Parathyroid adenoma (tissue), 2 donors: ENCODE results near the gene KATNAL1.

Source experiments
- H2AFZ ChIP-seq: fragments of 300-600 bp; sonication (generic); one replicate; pipeline ENCODE4 v1.7.0; 2017; ENCODE audit warnings: antibody characterized with exemption, mild to moderate bottlenecking
- H3K27ac ChIP-seq: fragments of 300-600 bp; sonication (generic); one replicate; pipeline ENCODE4 v1.7.0; 2017
- H3K27me3 ChIP-seq: fragments of 300-600 bp; sonication (generic); one replicate; pipeline ENCODE4 v1.7.0; 2017; ENCODE audit warnings: low read length; ENCODE audit not compliant: control insufficient read depth, insufficient read depth
- H3K36me3 ChIP-seq: fragments of 300-600 bp; sonication (generic); one replicate; pipeline ENCODE4 v1.7.0; 2017; ENCODE audit warnings: low read length; ENCODE audit not compliant: control insufficient read depth, insufficient read depth
- H3K4me1 ChIP-seq: fragments of 300-600 bp; sonication (generic); one replicate; pipeline ENCODE4 v1.7.0; 2017; ENCODE audit warnings: control low read depth
- H3K4me2 ChIP-seq: fragments of 300-600 bp; sonication (generic); one replicate; pipeline ENCODE4 v1.7.0; 2017; ENCODE audit warnings: low read length
- H3K4me3 ChIP-seq: fragments of 300-600 bp; sonication (generic); one replicate; pipeline ENCODE4 v1.7.0; 2017; ENCODE audit warnings: low read depth, low read length
- H3K79me2 ChIP-seq: fragments of 300-600 bp; sonication (generic); one replicate; pipeline ENCODE4 v1.7.0; 2017; ENCODE audit warnings: control low read depth
- H3K9ac ChIP-seq: fragments of 300-600 bp; sonication (generic); one replicate; pipeline ENCODE4 v1.7.0; 2017; ENCODE audit warnings: mild to moderate bottlenecking
- H3K9me3 ChIP-seq: fragments of 300-600 bp; sonication (generic); one replicate; pipeline ENCODE4 v1.7.0; 2017; ENCODE audit warnings: low read length; ENCODE audit not compliant: control insufficient read depth
- TF ChIP-seq, protein P1 (sequence below): fragments of 300-600 bp; sonication (generic); IDR thresholded peaks from one replicate; pipeline ENCODE4 v1.7.0; 2017; ENCODE audit warnings: antibody characterized with exemption, mild to moderate bottlenecking
- donor health status: primary hyperparathyroidism.

KATNAL1 gene

GRCh38 chr13:30334663-30335386 is 27.5 kb upstream of the KATNAL1 start:
- H3K79me2 ChIP-seq = no peaks in the 10 kb centered on the region
- H3K4me2 ChIP-seq = no peak overlapping the region
- no peaks in the 10 kb centered on the region for H3K36me3 ChIP-seq
- no peak overlapping the region for H2AFZ ChIP-seq
- H3K9me3 ChIP-seq = no peaks in the 10 kb centered on the region
- H3K4me3 ChIP-seq = no peak overlapping the region
- no peaks in the 10 kb centered on the region for H3K4me1 ChIP-seq
- no peak overlapping the region for H3K27ac ChIP-seq
- TF ChIP-seq, protein P1, sequence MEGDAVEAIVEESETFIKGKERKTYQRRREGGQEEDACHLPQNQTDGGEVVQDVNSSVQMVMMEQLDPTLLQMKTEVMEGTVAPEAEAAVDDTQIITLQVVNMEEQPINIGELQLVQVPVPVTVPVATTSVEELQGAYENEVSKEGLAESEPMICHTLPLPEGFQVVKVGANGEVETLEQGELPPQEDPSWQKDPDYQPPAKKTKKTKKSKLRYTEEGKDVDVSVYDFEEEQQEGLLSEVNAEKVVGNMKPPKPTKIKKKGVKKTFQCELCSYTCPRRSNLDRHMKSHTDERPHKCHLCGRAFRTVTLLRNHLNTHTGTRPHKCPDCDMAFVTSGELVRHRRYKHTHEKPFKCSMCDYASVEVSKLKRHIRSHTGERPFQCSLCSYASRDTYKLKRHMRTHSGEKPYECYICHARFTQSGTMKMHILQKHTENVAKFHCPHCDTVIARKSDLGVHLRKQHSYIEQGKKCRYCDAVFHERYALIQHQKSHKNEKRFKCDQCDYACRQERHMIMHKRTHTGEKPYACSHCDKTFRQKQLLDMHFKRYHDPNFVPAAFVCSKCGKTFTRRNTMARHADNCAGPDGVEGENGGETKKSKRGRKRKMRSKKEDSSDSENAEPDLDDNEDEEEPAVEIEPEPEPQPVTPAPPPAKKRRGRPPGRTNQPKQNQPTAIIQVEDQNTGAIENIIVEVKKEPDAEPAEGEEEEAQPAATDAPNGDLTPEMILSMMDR = no peak
- H3K27me3 ChIP-seq = no peaks in the 10 kb centered on the region
- no peak overlapping the region for H3K9ac ChIP-seq

DNA sequence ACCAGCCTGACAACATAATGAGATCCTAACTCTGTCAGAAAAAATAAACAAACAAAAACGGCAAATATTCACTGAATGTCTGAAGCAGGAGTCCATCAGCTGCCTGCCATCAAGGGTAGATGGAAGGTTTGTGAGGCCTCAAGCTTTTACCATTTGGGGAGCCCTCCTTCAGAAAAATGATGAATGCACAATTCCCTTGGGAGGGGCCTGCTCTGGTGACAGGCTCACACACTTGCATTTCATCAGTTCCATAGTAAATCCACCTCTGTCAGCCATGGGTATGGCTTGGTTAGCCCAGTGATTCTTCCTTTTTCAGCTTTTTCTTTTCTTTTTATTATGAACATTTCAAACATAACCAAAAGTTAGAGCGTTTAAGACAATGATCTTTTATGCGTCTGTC is 26.3 kb upstream of the KATNAL1 start:
- H3K36me3 ChIP-seq = no peaks in the 10 kb centered on the region
- H3K9me3 ChIP-seq = no peaks in the 10 kb centered on the region
- no peak overlapping the region for H3K9ac ChIP-seq
- H3K4me1 ChIP-seq = no peaks in the 10 kb centered on the region
- H2AFZ ChIP-seq = no peak overlapping the region
- no peak overlapping the region for H3K4me3 ChIP-seq
- no peak overlapping the region for H3K4me2 ChIP-seq
- H3K27ac ChIP-seq = no peak overlapping the region
- no peaks in the 10 kb centered on the region for H3K79me2 ChIP-seq
- TF ChIP-seq, protein P1 = no peak
- no peaks in the 10 kb centered on the region for H3K27me3 ChIP-seq

GRCh38 chr13:30332456-30333143 is 25.2 kb upstream of the KATNAL1 start:
- no peaks in the 10 kb centered on the region for H3K79me2 ChIP-seq
- no peak overlapping the region for H3K4me2 ChIP-seq
- TF ChIP-seq, protein P1 = no peak
- H3K9me3 ChIP-seq = no peaks in the 10 kb centered on the region
- no peaks in the 10 kb centered on the region for H3K36me3 ChIP-seq
- no peak overlapping the region for H2AFZ ChIP-seq
- no peak overlapping the region for H3K27ac ChIP-seq
- no peak overlapping the region for H3K9ac ChIP-seq
- no peaks in the 10 kb centered on the region for H3K4me1 ChIP-seq
- no peak overlapping the region for H3K4me3 ChIP-seq
- no peaks in the 10 kb centered on the region for H3K27me3 ChIP-seq

- no peak overlapping the region for H3K4me3 ChIP-seq
- no peaks in the 10 kb centered on the region for H3K9me3 ChIP-seq
- no peaks in the 10 kb centered on the region for H3K36me3 ChIP-seq
- H3K27me3 ChIP-seq = no peaks in the 10 kb centered on the region
- TF ChIP-seq, protein P1 = no peak
- H3K79me2 ChIP-seq = no peaks in the 10 kb centered on the region
- no peaks in the 10 kb centered on the region for H3K4me1 ChIP-seq
- H3K4me2 ChIP-seq = no peak overlapping the region
- H3K9ac ChIP-seq = no peak overlapping the region
- no peak overlapping the region for H2AFZ ChIP-seq
- H3K27ac ChIP-seq = no peak overlapping the region
Observed at GRCh38 chr13:30331331-30331771, 24.0 kb upstream of the KATNAL1 start.
